HUES6 (cell line): ENCODE data around the gene PVR.

Experiments used
- H3K27ac ChIP-seq: 2 replicates; pipeline ENCODE4 v1.7.0; 2013; ENCODE audit warnings: low read depth, mild to moderate bottlenecking, low read length, inconsistent platforms
- H3K27me3 ChIP-seq: 2 replicates; pipeline ENCODE4 v1.6.1; 2013; ENCODE audit warnings: low read length; ENCODE audit not compliant: control insufficient read depth, insufficient read depth
- H3K36me3 ChIP-seq: 2 replicates; pipeline ENCODE4 v1.6.1; 2013; ENCODE audit warnings: low read length; ENCODE audit not compliant: control insufficient read depth, insufficient read depth
- H3K4me1 ChIP-seq: 2 replicates; pipeline ENCODE4 v1.6.1; 2013; ENCODE audit warnings: low read length; ENCODE audit not compliant: control insufficient read depth, insufficient read depth
- H3K4me3 ChIP-seq: 2 replicates; pipeline ENCODE4 v1.5.1; 2013; ENCODE audit warnings: low read depth, low read length
- H3K9ac ChIP-seq: one replicate; pipeline ENCODE4 v1.6.1; 2013; ENCODE audit warnings: mild to moderate bottlenecking, low read length
- H3K9me3 ChIP-seq: 2 replicates; pipeline ENCODE4 v1.6.1; 2013; ENCODE audit warnings: low read depth, low read length; ENCODE audit not compliant: control insufficient read depth, insufficient read depth

PVR gene

GRCh38 chr19:44646049-44646416 lies 2.3 kb downstream of the PVR start:
- Histone ChIP-seq H3K9me3 (no peaks in the 10 kb centered on the region), H3K4me3 (no peak overlapping the region)

GRCh38 chr19:44647144-44647543 lies 3.4 kb downstream of the PVR start:
- Histone ChIP-seq H3K36me3 (peaks cover 60% of the 10 kb centered on the region), H3K27ac (no peak overlapping the region), H3K9me3 (no peaks in the 10 kb centered on the region), H3K4me3 (no peak overlapping the region), H3K27me3 (no peaks in the 10 kb centered on the region), H3K9ac (no peak overlapping the region), H3K4me1 (no peaks in the 10 kb centered on the region)

More at GRCh38 chr19:44646049-44646416, 2.3 kb downstream of the PVR start:
- Histone ChIP-seq H3K9ac (no peak overlapping the region), H3K27ac (no peak overlapping the region), H3K4me1 (no peaks in the 10 kb centered on the region), H3K36me3 (peaks cover 51% of the 10 kb centered on the region), H3K27me3 (no peaks in the 10 kb centered on the region)

GRCh38 chr19:44648631-44649251 lies 5.0 kb downstream of the PVR start:
- Histone ChIP-seq H3K9ac (no peak overlapping the region), H3K36me3 (peaks cover 76% of the 10 kb centered on the region), H3K4me3 (no peak overlapping the region), H3K27ac (no peak overlapping the region), H3K9me3 (no peaks in the 10 kb centered on the region), H3K4me1 (no peaks in the 10 kb centered on the region), H3K27me3 (no peaks in the 10 kb centered on the region)

GRCh38 chr19:44649578-44650145 lies 6.0 kb downstream of the PVR start:
- H3K27me3 ChIP-seq, result no peaks in the 10 kb centered on the region
- H3K36me3 ChIP-seq, result peaks cover 82% of the 10 kb centered on the region
- no peaks in the 10 kb centered on the region for H3K9me3 ChIP-seq
- no peaks in the 10 kb centered on the region for H3K4me1 ChIP-seq
- no peak overlapping the region for H3K9ac ChIP-seq
- H3K4me3 ChIP-seq, result no peak overlapping the region
- H3K27ac ChIP-seq, result no peak overlapping the region

- no peaks in the 10 kb centered on the region for H3K27me3 ChIP-seq
- 0 out of 2 replicates have a peak, but pooled peaks cover 3% of the 10 kb centered on the region for H3K4me1 ChIP-seq
- no peaks in the 10 kb centered on the region for H3K9me3 ChIP-seq
- H3K27ac ChIP-seq, result no peak overlapping the region
- no peak overlapping the region for H3K4me3 ChIP-seq
- no peak overlapping the region for H3K9ac ChIP-seq
- H3K36me3 ChIP-seq, result peaks cover 90% of the 10 kb centered on the region
Observed at GRCh38 chr19:44653343-44653742, 9.6 kb downstream of the PVR start.

GRCh38 chr19:44653977-44654774 lies 10.5 kb downstream of the PVR start:
- no peak overlapping the region for H3K4me3 ChIP-seq
- H3K36me3 ChIP-seq, result peaks cover 90% of the 10 kb centered on the region
- H3K4me1 ChIP-seq, result 0 out of 2 replicates have a peak, but pooled peaks cover 3% of the 10 kb centered on the region
- H3K9me3 ChIP-seq, result no peaks in the 10 kb centered on the region
- no peaks in the 10 kb centered on the region for H3K27me3 ChIP-seq
- H3K27ac ChIP-seq, result no peak overlapping the region
- no peak overlapping the region for H3K9ac ChIP-seq

GRCh38 chr19:44657211-44657921 lies 13.7 kb downstream of the PVR start:
- no peak overlapping the region for H3K27ac ChIP-seq
- H3K36me3 ChIP-seq, result peaks cover 91% of the 10 kb centered on the region
- no peaks in the 10 kb centered on the region for H3K9me3 ChIP-seq
- no peak overlapping the region for H3K9ac ChIP-seq
- 0 out of 2 replicates have a peak, but pooled peaks cover 3% of the 10 kb centered on the region for H3K4me1 ChIP-seq
- H3K4me3 ChIP-seq, result no peak overlapping the region
- H3K27me3 ChIP-seq, result no peaks in the 10 kb centered on the region

- Histone ChIP-seq H3K27ac (no peak overlapping the region), H3K9me3 (no peaks in the 10 kb centered on the region), H3K9ac (no peak overlapping the region), H3K4me3 (no peak overlapping the region), H3K36me3 (peaks cover 91% of the 10 kb centered on the region), H3K4me1 (0 out of 2 replicates have a peak, but pooled peaks cover 3% of the 10 kb centered on the region), H3K27me3 (no peaks in the 10 kb centered on the region)
Observed at GRCh38 chr19:44658069-44658733, 14.5 kb downstream of the PVR start.

GRCh38 chr19:44660081-44660480 lies 16.4 kb downstream of the PVR start:
- Histone ChIP-seq H3K9ac (no peak overlapping the region), H3K9me3 (no peaks in the 10 kb centered on the region), H3K4me1 (0 out of 2 replicates have a peak, but pooled peaks cover 3% of the 10 kb centered on the region), H3K27me3 (no peaks in the 10 kb centered on the region), H3K4me3 (no peak overlapping the region), H3K36me3 (peaks cover 82% of the 10 kb centered on the region), H3K27ac (no peak overlapping the region)

- Histone ChIP-seq H3K9me3 (no peaks in the 10 kb centered on the region), H3K4me3 (no peak overlapping the region), H3K27me3 (no peaks in the 10 kb centered on the region), H3K27ac (no peak overlapping the region), H3K36me3 (peaks cover 71% of the 10 kb centered on the region), H3K9ac (no peak overlapping the region), H3K4me1 (peaks cover 7% of the 10 kb centered on the region; the same call in 1 of the 2 replicates)
Observed at GRCh38 chr19:44661205-44661604, 17.5 kb downstream of the PVR start.
